Mesenchymal stem cell (in vitro differentiated cells and primary cell): Measurements from ENCODE around the gene OR6C68.
"Not testable (repeated sequence)": the region's sequence is repeated elsewhere in the genome, so short reads cannot be mapped to it uniquely, and the experiment has no call there.

ENCODE experiments used
- DNase-seq: peaks from one replicate; pipeline ENCODE4 v3.0.0-alpha.2; 2013
- H2AFZ ChIP-seq: one replicate; pipeline ENCODE4 v1.6.1; 2013; ENCODE audit warnings: low read depth, mild to moderate bottlenecking, control low read depth, inconsistent platforms, low read length, moderate library complexity
- H2AK5ac ChIP-seq: 2 replicates; pipeline ENCODE4 v1.6.1; 2013; ENCODE audit warnings: low read length, moderate library complexity, mild to moderate bottlenecking, inconsistent platforms; ENCODE audit not compliant: severe bottlenecking
- H2BK120ac ChIP-seq: one replicate; pipeline ENCODE4 v1.6.1; 2013; ENCODE audit warnings: low read depth, mild to moderate bottlenecking, inconsistent platforms, low read length, moderate library complexity
- H2BK12ac ChIP-seq, 2 experiments: one replicate each; pipeline ENCODE4 v1.6.1; 2013; ENCODE audit warnings: inconsistent platforms in 2 of 2, low read length in 2 of 2, mild to moderate bottlenecking in 2 of 2, moderate library complexity in 2 of 2, control low read depth in 1 of 2
- H2BK15ac ChIP-seq: one replicate; pipeline ENCODE4 v1.6.1; 2013; ENCODE audit warnings: mild to moderate bottlenecking, low read depth, inconsistent platforms; ENCODE audit not compliant: poor library complexity, severe bottlenecking
- H2BK5ac ChIP-seq: 2 replicates; pipeline ENCODE4 v1.6.1; 2013; ENCODE audit warnings: low read depth, mild to moderate bottlenecking, low read length, control low read depth, inconsistent platforms; ENCODE audit not compliant: poor library complexity, severe bottlenecking
- H3K14ac ChIP-seq, 2 experiments: one replicate each; pipeline ENCODE4 v1.6.1; 2013; ENCODE audit warnings: inconsistent platforms in 2 of 2, low read length in 2 of 2, control low read depth in 1 of 2, mild to moderate bottlenecking in 1 of 2, moderate library complexity in 1 of 2
- H3K18ac ChIP-seq, 2 experiments: one replicate each; pipeline ENCODE4 v1.6.1; 2013; ENCODE audit warnings: inconsistent platforms in 2 of 2, low read length in 2 of 2, control low read depth in 1 of 2, low read depth in 1 of 2, mild to moderate bottlenecking in 1 of 2
- H3K23ac ChIP-seq, 2 experiments: one replicate each; pipeline ENCODE4 v1.6.1; 2013; ENCODE audit warnings: inconsistent platforms in 2 of 2, low read length in 2 of 2, mild to moderate bottlenecking in 2 of 2, moderate library complexity in 2 of 2, control low read depth in 1 of 2
- H3K27ac ChIP-seq: 2 replicates; pipeline ENCODE4 v1.5.1; 2013; ENCODE audit warnings: mild to moderate bottlenecking, moderate library complexity, low read length, control low read depth, inconsistent platforms; ENCODE audit not compliant: poor library complexity, severe bottlenecking
- H3K27me3 ChIP-seq, 2 experiments: 2 replicates each; pipeline versions ENCODE4 v1.6.1 to v1.7.0; 2013; ENCODE audit warnings: low read length in 2 of 2, mild to moderate bottlenecking in 2 of 2, moderate library complexity in 2 of 2, control low read depth in 1 of 2, inconsistent platforms in 1 of 2; ENCODE audit not compliant: control insufficient read depth in 1 of 2, insufficient read depth in 1 of 2
- H3K36me3 ChIP-seq, 2 experiments: 2 replicates each; pipeline versions ENCODE4 v1.6.1 to v1.7.0; 2013; ENCODE audit warnings: low read length in 2 of 2, control low read depth in 1 of 2, inconsistent platforms in 1 of 2, low read depth in 1 of 2, mild to moderate bottlenecking in 1 of 2; ENCODE audit not compliant: insufficient read depth in 2 of 2, control insufficient read depth in 1 of 2
- H3K4ac ChIP-seq, 2 experiments: one replicate each; pipeline ENCODE4 v1.6.1; 2013; ENCODE audit warnings: inconsistent platforms in 2 of 2, low read length in 2 of 2, mild to moderate bottlenecking in 2 of 2, moderate library complexity in 2 of 2, control low read depth in 1 of 2, low read depth in 1 of 2
- H3K4me1 ChIP-seq: 2 replicates; pipeline ENCODE4 v1.6.1; 2013; ENCODE audit warnings: low read depth, low read length, control low read depth; ENCODE audit not compliant: control insufficient read depth, insufficient read depth
- H3K4me2 ChIP-seq: 2 replicates; pipeline ENCODE4 v1.6.1; 2013; ENCODE audit warnings: low read length, mild to moderate bottlenecking, inconsistent platforms; ENCODE audit not compliant: poor library complexity, severe bottlenecking
- H3K4me3 ChIP-seq, 2 experiments: 2 replicates each; pipeline versions ENCODE4 v1.5.1 to v1.7.0; 2013; ENCODE audit warnings: low read length in 2 of 2, mild to moderate bottlenecking in 2 of 2, control low read depth in 1 of 2, low read depth in 1 of 2; ENCODE audit not compliant: insufficient read depth in 1 of 2
- H3K79me1 ChIP-seq: replicated peaks from 2 replicates; pipeline ENCODE4 v1.6.1; 2013; ENCODE audit warnings: mild to moderate bottlenecking, control low read depth, low read length, inconsistent platforms; ENCODE audit not compliant: poor library complexity, severe bottlenecking
- H3K9ac ChIP-seq: 2 replicates; pipeline ENCODE4 v1.7.0; 2013; ENCODE audit warnings: mild to moderate bottlenecking, low read length, moderate library complexity
- H3K9me3 ChIP-seq: 2 replicates; pipeline ENCODE4 v1.7.0; 2013; ENCODE audit warnings: mild to moderate bottlenecking, low read length; ENCODE audit not compliant: control insufficient read depth
- H4K8ac ChIP-seq: one replicate; pipeline ENCODE4 v1.6.1; 2013; ENCODE audit warnings: inconsistent platforms, mild to moderate bottlenecking, low read length, moderate library complexity
- H4K91ac ChIP-seq: one replicate; pipeline ENCODE4 v1.6.1; 2013; ENCODE audit warnings: mild to moderate bottlenecking, low read length, inconsistent platforms
- WGBS: methylation state at CpG from one replicate; pipeline ENCODE4 v1.1.7; 2013; ENCODE audit warnings: mixed read lengths; 5-methylcytosine and 5-hydroxymethylcytosine counted together

The OR6C68 gene

DNA sequence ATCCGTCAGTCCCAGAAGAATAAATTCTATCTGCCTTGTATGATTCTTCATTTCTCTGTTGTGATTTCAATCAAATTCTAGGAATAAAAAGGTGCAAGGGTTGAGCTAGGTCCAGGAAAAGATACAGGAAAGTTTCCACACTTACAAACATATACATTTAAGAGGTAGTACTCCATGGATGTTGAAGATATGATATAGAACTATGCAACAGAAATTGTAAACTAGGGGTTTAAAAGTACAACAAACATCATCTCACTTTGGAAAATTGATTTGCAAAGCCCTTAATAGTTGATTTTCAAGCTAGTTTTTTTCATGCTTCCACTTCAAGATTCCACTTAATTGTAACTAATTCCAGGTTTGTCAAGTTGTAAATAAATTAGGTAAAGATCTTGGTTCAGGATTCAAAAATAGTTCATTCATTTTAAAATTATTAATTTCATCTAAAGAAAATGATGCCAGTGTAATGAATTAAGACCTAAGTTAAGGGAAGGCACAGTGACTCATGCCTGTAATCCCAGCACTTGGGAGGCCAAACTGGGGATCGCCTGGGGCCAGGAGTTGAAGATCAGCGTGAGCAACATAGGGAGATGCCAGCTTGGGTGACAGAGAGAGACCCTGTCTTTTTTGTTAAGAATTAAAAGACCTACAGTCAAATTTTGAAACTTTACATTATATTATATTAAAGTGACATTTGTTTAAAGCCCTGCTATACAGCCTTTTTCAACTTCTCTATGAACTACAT is 21.9 kb upstream of the OR6C68 start, which contains the start of gene OR6C70:
Gene OR6C70 (minus strand): TSS at position 51 of the 742 bp plus-strand sequence. CDS start 0 bp downstream, at position 51.
- H4K8ac ChIP-seq = no peak within 1 kb of the TSS
- no peaks in the 10 kb centered on the region for H3K27me3 ChIP-seq
- H3K14ac ChIP-seq = no peak within 1 kb of the TSS
- H2BK15ac ChIP-seq = no peak within 1 kb of the TSS
- 78% methylated on average over 1 of the region's 3 CpGs for WGBS
- no peak within 1 kb of the TSS for H2AFZ ChIP-seq
- H3K4me2 ChIP-seq = no peak within 1 kb of the TSS
- no peak within 1 kb of the TSS for H3K4ac ChIP-seq
- H3K9ac ChIP-seq = no peak within 1 kb of the TSS
- no peaks in the 10 kb centered on the region for H3K79me1 ChIP-seq
- H3K4me3 ChIP-seq = no peak within 1 kb of the TSS
- H3K27ac ChIP-seq = no peak within 1 kb of the TSS
- no peak within 1 kb of the TSS for H2AK5ac ChIP-seq
- H3K9me3 ChIP-seq = no peaks in the 10 kb centered on the region
- H3K18ac ChIP-seq = no peak within 1 kb of the TSS
- H4K91ac ChIP-seq = no peak within 1 kb of the TSS
- no peak within 1 kb of the TSS for H2BK120ac ChIP-seq
- H3K23ac ChIP-seq = no peak within 1 kb of the TSS
- no peaks in the 10 kb centered on the region for H3K36me3 ChIP-seq
- no peak within 1 kb of the TSS for H2BK5ac ChIP-seq
- DNase-seq = no peak
- H3K4me1 ChIP-seq = no peaks in the 10 kb centered on the region
- no peak within 1 kb of the TSS for H2BK12ac ChIP-seq

DNA sequence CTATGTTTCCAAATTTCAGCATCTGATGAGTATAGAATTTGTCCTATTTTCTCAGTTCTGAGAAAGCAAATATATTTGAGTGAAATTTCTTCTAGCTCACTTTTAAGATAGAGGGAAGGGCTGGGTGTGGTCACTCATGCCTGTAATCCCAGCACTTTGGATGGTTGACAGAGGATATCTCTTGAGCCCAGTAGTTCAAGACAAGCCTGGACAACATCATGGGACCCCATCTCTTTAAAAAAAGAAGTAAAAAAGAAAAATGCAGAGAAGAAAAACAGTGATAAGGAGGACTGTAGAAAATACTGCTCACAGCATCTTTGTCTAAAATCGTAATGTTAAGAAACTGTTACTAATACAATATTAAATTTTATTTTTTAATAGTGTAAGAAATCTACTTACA is 19.9 kb upstream of the OR6C68 start:
- WGBS = no CpG with 5 or more reads among the region's 1 CpG
- Histone ChIP-seq H3K4me1 (no peaks in the 10 kb centered on the region), H3K4me3 (no peak overlapping the region), H3K79me1 (no peaks in the 10 kb centered on the region), H2BK15ac (no peak overlapping the region), H3K27me3 (no peaks in the 10 kb centered on the region), H3K14ac (no peak overlapping the region), H3K4me2 (no peak overlapping the region), H3K18ac (no peak overlapping the region), H3K36me3 (no peaks in the 10 kb centered on the region), H3K9ac (no peak overlapping the region), H4K91ac (no peak overlapping the region), H2BK120ac (no peak overlapping the region), H2AFZ (no peak overlapping the region), H4K8ac (no peak overlapping the region), H3K4ac (no peak overlapping the region), H2AK5ac (no peak overlapping the region), H2BK12ac (no peak overlapping the region), H3K9me3 (no peaks in the 10 kb centered on the region), H3K27ac (no peak overlapping the region), H2BK5ac (no peak overlapping the region), H3K23ac (no peak overlapping the region)
- DNase-seq = no peak

DNA sequence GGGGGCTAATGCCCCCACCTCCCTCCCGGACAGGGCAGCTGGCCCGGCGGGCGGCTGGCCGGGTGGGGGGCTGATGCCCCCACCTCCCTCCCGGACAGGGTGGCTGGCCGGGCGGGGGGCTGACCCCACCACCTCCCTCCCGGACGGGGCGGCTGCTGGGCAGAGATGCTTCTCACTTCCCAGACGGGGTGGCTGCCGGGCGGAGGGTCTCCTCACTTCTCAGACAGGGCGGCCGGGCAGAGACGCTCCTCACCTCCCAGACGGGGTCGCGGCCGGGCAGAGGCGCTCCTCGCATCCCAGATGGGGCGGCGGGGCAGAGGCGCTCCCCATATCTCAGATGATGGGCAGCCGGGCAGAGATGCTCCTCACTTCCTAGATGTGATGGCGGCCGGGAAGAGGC is 13.0 kb upstream of the OR6C68 start:
- not testable (repeated sequence) for H2BK5ac ChIP-seq, H2AFZ ChIP-seq, H3K27ac ChIP-seq, H3K4me1 ChIP-seq, H3K4me3 ChIP-seq, H3K18ac ChIP-seq, H3K4ac ChIP-seq, H3K79me1 ChIP-seq, H3K14ac ChIP-seq, H3K27me3 ChIP-seq, H4K8ac ChIP-seq, H4K91ac ChIP-seq, H3K4me2 ChIP-seq, H3K36me3 ChIP-seq, H2BK120ac ChIP-seq, H2BK15ac ChIP-seq, H3K9me3 ChIP-seq, H2BK12ac ChIP-seq, H3K23ac ChIP-seq, H3K9ac ChIP-seq, H2AK5ac ChIP-seq, DNase-seq
- 94% methylated on average over 21 of the region's 29 CpGs for WGBS

DNA sequence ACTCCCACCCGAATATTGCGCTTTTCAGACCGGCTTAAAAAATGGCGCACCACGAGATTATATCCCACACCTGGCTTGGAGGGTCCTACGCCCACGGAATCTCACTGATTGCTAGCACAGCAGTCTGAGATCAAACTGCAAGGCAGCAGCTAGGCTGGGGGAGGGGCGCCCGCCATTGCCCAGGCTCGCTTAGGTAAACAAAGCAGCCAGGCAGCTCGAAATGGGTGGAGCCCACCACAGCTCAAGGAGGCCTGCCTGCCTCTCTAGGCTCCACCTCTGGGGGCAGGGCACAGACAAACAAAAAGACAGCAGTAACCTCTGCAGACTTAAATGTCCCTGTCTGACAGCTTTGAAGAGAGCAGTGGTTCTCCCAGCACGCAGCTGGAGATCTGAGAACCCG is 7.9 kb upstream of the OR6C68 start:
- WGBS = 63% methylated on average over 3 of the region's 13 CpGs
- H3K9ac ChIP-seq, H3K4me3 ChIP-seq, H3K9me3 ChIP-seq, H3K79me1 ChIP-seq, H3K4ac ChIP-seq, DNase-seq, H3K14ac ChIP-seq, H2BK5ac ChIP-seq, H2BK15ac ChIP-seq, H3K4me2 ChIP-seq, H2AK5ac ChIP-seq, H2BK12ac ChIP-seq, H3K4me1 ChIP-seq, H3K23ac ChIP-seq, H4K8ac ChIP-seq, H3K18ac ChIP-seq, H3K36me3 ChIP-seq, H3K27me3 ChIP-seq, H3K27ac ChIP-seq, H2AFZ ChIP-seq, H4K91ac ChIP-seq, H2BK120ac ChIP-seq: not testable (repeated sequence)
